Stimulated activated CD8-positive, alpha-beta memory T cell treated with anti-CD3 and anti-CD28 coated beads, Interleukin-15, amount 100 ng/mL, for 1 hour (primary cell): ENCODE results near the gene ZNF76.

Source experiments
- DNase-seq: peaks from one replicate; pipeline ENCODE4 v3.0.0-alpha.2; 2020; ENCODE audit warnings: low read depth

Gene ZNF76

DNA sequence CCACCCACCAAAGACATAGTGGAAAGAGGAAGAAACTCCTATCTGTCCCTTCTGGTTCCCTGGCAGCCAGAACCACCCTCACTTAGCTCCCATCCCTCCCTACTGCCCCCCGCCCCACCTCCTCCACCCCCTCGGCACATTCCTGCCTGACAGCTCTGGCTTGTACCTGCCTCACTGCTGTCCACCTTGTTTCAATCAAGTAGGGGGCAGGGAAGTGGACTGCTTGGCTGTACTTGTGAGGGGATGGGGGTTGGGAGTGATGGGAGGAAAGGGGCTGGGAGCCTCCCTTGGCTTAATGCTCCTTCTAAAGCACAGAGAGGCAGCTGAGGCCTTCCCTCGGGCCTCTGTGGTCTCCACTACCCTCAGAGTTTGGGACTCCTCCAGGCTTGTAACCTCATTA, 22.1 kb upstream of the ZNF76 start:
- DNase-seq = no peak

DNA sequence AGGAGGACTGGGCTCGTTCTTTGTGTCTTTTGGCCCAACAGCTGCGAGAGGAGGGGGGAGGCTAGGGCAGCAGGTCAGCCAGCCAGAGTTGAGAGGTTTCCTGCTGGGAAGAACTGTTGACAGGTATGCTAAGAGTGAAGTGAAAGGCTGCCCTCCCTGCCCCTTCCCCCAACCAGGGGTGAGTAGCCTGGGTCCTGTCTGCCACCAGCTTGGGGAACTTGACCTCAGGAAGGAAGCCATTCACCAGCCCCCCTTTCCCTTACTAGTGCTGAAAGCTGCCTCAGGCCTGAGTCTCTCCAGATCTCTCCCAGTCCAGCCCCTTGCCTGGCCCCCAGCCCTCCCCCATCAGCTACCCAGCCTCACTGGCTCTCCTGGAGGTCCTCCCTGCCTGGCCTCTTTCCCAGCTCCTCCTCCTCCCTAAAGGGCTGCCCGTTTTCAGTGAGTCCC, 20.7 kb upstream of the ZNF76 start:
- DNase-seq = no peak

DNA sequence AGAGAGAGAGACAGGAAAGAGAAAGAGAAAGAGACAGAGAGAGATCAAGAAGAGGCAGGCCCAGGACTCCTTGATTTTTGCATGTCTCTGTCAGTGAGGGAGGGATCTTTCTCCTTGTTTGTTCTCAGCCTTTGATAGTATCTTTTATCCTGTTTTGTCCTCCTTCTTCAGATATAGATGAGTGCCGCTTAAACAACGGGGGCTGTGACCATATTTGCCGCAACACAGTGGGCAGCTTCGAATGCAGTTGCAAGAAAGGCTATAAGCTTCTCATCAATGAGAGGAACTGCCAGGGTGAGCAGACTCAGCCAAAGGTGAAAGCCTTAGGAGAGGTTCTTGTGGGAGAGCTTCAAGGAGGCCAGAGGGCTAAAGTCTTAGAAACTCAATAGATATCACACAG, 20.0 kb upstream of the ZNF76 start:
- DNase-seq = no peak

DNA sequence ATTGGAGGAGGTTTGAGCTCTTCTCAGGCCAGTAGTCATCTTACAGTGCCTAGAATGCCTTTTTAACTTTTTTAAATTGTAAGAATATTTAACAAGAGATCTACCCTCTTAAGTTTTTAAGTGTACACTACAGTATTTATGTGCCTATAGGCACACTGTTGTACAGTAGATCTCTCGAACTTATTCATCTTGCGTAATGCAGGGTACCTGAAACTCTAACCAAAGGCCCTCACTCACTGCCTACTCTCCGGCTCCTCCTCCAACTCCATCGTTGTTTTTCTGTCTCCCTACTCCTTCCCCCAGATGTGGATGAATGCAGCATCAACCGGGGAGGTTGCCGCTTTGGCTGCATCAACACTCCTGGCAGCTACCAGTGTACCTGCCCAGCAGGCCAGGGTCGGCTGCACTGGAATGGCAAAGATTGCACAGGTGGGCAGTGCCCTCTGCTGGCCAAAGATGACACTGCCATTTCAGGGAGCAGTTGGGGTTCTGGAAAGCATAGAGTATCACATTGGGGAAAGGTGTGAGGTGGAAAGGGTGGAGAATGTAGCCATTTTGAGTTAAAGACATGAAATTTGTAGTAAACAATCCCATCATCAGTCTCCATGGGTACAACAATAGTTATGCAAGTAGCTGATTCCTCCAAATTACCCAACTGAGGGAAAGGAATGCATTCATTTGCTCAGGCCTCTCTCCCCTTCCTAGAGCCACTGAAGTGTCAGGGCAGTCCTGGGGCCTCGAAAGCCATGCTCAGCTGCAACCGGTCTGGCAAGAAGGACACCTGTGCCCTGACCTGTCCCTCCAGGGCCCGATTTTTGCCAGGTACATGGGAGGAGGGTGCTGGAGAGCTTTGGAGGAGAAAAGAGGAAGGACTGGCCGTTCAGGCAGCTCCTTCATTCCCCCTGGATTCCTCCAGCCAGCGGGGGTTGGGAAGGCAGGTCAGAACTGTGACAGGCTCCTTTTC, 18.4 kb upstream of the ZNF76 start:
- peak; percentile 72 for DNase-seq

DNA sequence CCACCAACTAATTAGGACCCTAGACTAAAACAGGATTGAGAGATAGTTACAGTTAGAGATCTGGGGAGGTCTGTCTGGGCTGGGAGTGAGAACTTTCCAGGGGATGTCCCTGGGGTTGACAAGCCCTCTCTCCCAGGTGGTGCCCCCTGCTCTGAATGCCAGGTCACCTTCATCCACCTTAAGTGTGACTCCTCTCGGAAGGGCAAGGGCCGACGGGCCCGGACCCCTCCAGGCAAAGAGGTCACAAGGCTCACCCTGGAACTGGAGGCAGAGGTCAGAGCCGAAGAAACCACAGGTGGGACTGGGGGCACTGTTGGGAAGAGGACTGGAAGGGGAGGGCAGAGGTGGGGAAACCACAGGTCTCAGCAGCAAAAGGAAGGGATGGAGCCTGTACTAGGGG, 17.0 kb upstream of the ZNF76 start:
- no peak for DNase-seq

DNA sequence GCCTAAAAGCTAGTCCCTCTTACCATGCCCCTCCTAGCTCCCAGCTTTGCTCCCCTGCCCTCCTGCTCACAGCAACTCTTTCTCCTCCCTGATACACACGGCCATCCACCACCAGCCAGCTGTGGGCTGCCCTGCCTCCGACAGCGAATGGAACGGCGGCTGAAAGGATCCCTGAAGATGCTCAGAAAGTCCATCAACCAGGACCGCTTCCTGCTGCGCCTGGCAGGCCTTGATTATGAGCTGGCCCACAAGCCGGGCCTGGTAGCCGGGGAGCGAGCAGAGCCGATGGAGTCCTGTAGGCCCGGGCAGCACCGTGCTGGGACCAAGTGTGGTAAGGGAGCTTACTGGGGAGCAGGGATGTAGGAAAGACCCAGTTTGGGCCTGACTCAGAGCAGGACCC, 16.6 kb upstream of the ZNF76 start:
- no peak for DNase-seq

DNA sequence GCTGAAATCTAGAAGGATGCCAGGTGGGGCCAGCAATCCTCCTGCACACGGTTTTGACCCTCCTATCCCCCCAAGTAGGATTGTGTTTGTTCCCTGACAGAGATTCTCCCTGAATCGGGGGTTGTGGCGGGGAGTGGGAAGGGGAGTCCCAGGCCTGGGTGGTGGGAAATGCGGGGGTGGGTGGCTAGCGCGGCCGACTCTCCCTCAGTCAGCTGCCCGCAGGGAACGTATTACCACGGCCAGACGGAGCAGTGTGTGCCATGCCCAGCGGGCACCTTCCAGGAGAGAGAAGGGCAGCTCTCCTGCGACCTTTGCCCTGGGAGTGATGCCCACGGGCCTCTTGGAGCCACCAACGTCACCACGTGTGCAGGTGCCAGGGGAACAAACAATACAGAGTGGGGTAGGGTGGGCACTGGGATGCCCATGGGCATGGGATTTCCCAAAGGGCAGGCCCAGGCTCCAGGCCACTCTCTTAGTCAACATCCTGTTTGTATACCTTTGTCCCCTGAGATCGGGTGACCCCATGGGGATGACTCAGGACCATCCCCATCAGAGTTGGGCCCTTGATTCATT, 16.1 kb upstream of the ZNF76 start:
- DNase-seq = no peak

DNA sequence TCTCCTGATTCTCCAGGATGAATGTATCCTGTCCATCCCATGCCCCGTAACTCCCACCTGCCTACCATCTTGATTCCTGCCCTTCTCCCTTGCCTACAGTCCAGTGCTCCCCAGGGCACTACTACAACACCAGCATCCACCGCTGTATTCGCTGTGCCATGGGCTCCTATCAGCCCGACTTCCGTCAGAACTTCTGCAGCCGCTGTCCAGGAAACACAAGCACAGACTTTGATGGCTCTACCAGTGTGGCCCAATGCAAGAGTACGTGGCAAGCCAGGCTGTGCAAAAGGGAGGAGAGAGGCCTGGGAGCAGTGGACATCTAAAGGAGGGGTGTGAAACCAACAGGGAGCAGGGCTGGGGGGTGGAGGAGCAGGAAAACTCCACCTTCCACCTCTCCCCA, 15.0 kb upstream of the ZNF76 start:
- DNase-seq = no peak

DNA sequence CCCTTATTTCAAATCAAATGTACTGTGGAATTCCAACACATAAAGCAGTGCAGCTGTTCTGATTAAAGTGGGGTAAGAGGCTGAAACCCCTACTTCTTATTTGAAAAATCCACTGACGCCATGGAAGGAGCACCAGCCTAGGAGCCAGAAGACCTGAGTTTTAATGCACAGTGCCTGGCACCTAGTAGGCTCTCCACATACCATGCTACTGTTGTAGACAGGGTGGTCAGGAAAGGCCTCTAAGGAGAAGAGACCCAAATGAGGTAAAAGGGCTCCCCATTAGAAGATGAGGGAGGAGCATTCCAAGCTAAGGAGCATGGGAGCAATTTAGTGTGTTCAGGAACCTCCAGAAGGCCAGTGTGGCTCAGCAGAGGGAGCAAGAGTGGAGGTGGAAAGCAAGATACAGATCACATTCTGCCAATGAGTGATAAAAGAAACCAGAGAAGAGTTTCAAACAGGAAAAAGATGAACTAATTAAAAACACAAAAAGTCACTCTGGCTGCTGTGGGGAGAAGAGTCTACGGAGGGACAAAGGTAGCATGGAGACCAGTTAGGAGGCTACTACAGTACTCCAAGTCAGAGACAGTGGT, 11.8 kb upstream of the ZNF76 start:
- DNase-seq = no peak

DNA sequence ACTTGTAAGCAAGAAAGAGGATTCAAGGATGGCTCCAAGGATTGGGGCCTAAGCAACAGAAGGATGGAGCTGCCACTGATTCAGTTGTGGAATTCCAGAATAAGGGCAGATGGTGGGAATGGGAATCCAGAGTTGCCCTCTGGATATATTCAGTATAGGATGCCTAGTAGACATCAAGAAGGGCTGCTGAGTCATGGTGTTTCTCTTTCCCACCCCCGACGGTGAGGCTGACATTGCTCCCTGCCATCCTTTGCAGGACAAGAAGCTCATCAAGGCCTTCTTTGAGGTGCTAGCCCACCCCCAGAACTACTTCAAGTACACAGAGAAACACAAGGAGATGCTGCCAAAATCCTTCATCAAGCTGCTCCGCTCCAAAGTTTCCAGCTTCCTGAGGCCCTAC, 11.2 kb upstream of the ZNF76 start:
- DNase-seq = no peak

DNA sequence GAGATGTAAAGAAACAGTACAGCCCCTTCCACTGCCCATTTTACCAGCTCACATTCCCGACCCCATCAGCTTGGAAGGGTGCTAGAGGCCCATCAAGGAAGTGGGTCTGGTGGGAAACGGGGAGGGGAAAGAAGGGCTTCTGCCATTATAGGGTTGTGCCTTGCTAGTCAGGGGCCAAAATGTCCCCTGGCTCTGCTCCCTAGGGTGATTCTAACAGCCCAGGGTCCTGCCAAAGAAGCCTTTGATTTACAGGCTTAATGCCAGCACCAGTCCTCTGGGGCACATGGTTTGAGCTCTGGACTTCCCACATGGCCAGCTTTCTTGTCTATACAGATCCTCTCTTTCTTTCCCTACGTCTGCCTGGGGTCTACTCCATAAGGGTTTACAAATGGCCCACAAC, 10.6 kb upstream of the ZNF76 start:
- no peak for DNase-seq

DNA sequence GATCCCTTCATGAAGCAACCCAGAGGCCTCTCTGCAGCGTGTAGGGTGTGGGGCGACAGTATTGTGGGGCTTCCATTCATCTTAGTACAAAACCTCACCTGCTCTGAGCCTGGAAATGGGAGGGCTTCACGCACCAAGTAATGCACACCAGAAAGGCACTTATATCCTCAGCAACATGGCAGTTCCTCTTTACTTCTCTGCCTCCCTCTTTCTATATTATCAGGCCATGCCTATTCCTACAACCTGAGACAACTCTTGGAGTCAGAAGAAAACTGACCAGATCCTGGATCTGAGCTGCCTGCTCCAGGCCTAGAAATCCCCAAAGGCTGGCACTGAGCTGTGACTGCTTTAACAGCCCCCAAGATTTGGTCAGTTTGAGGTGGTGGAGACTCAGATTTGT, 7.6 kb upstream of the ZNF76 start:
- no peak for DNase-seq

DNA sequence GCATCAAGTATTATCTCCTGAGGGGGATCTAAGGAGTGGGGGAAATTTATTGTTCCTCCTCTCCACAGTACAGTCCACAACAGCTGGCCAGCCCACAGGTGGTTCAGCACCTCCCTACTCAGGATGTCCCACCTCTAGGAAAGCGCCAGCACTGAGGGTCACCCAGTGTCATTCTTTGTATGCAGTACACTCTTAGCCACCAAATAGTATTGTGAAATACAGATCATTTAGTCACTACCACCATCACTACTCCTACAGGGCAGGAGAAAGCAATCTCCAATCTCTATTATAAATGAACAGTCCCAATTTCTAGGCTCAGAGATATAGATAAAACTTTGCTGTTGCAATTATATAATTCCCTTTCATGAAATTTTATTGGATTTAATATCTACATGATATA, 6.3 kb upstream of the ZNF76 start:
- no peak for DNase-seq

DNA sequence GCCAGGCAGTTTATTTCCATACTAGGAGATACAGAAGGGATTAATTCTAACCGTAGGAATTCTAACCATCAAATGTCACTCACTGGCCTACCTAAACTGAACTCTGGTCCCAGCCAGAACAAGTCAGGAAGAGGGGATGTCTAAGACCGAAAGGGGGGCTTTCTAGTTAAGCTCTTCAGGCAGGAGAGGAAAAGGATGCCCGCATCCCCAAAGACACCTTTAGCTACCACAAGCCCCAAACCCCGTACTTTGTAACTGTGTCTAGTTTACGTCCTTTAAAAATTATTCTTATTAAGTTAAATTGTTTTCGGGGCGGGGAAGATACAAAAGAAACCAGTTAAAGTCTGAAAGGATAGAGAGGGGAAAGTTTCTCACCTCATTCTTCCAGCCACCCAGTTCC, 1.2 kb upstream of the ZNF76 start:
- no peak for DNase-seq

DNA sequence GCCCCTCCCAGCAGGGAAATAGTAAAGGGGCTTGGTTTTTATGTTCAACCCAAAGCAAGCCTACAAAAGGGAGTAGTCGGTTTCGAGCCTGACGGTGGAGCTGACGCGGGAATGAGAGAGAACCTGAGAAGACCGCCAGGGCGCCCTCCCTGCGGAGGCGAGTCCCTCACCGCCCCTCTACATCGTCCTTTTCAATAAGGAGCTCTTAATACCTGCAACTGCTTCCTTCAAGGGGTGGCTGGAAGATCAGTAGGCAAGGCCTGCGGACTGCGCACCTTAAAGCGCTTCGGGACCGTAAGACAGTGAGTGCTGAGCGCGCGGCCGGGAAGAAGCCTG, 709 bp upstream of the ZNF76 start:
- DNase-seq = peak; percentile 24

DNA sequence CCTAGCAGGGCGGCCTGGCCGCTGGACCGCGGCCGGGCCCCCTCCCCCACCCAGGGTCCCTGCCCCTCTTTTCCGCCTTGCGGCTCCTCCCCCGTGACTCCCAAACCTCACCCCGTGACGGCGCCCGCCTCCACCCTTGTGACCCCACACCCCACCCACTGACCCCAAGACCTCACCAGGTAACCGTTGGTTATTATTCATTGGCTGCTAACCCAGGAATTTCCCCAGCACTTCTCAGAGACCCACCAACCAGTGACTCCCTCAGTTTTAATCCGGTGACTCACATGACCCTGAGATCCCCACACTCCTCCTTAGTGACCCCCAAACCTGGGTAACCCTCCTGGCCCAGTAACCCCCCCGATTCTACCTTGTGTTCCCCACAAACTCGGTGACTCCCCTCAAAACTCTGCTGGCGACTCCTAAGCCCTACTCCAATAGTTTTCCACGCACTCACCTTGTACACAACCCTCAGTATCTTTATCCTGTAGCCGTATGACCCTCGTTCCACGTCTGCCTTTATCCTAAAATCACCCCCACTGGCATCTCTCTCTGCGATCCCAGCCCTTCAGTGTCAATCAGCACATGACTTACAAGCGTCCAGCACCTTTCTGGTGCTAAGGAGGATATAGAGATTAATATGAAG, 534 bp downstream of the ZNF76 start:
- peak; percentile 57 for DNase-seq

DNA sequence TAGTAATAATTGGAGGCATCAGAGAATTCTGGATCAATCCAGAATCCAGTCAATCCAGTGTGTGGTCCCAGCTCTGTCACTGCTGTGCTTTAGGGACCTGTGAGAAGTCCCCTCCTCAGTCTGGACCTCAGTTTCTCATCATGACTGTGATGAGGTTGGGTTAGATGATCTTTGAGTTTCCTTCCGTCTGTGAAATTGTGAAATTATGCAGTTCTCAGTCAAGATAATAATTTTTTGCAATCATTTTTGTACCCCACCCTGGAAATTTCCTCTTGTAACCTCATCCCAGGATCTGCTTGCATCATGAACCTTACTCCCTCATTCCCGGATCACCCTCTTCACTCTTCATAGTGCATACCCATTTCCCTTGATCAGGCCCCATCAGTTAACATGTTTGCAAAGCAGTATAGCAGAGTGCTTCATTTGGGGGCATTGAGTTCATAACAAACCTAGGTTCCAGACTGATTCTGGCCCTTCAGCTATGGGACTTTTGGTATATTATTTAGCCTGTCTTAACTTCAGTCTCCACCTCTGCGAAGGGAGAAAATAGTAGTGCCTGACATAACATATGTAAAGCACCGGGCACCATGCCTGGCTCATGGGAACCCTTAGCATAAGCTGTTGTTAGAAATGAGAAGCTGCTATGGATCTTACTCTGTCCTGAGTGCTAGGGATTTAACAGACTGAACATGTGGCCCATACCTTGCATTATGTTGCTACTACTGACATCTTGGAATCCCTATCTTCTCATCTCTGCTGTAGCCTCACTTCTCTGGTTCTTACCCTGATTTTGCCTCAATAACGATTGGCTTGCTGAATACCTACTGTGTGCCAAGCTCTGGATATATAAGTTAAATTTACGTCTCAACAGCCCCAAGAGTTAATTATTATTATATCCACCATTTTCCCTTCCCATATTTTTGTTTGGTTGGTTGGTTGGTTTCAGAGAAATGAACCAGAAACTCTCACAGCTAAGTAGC, 1.3 kb downstream of the ZNF76 start:
- DNase-seq = no peak

DNA sequence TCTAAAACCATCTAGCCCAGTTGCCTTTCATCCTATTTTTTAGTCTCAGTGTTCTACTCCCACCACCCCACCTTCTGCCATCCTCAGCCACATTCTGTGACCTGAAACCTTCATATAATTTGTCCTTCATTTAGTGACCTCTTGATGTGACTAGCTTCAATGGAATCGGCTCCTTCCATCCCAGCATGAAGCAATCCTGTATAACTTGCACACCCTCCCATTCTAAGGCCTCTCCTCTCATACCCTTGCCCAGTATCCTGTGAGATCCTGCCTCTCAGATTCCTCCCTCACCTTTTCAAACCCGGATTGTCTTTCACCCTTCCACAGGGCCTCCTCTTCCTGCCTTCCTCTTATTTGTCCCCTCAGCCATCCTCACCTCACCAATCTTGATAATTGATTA, 3.1 kb downstream of the ZNF76 start:
- no peak for DNase-seq

DNA sequence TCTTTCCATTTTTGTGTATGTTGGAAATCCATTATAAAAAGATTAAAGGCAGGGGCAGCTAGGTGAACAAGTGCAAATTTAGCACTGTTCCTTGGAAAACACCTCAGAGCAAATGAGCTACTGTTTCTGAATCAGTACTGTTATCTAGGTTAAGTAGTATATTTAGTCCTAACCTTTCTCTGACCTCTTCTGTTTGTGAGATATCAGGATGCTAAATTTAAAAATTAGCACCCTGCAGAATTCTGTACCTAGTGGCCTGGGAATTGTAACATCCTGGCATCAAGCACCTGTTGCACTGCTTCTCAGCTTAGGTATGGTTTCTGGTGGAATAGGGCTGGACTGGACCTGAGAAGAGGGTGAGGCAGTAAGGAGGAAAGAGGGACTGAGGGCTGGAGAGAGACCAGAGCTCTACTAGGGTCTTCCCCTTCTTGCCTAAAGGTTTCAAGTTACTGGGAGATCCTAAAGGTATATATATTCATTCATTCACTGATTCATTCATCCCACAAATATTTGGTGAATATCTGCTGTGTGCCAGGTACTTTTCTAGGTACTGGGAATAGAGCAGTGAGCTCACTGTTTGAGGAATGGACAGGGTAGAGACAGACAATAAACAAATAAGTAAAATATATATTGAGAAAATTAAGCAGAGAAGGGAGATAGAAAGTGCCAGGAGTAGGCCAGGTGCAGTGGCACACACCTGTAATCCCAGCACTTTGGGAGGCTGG, 5.2 kb downstream of the ZNF76 start:
- no peak for DNase-seq

DNA sequence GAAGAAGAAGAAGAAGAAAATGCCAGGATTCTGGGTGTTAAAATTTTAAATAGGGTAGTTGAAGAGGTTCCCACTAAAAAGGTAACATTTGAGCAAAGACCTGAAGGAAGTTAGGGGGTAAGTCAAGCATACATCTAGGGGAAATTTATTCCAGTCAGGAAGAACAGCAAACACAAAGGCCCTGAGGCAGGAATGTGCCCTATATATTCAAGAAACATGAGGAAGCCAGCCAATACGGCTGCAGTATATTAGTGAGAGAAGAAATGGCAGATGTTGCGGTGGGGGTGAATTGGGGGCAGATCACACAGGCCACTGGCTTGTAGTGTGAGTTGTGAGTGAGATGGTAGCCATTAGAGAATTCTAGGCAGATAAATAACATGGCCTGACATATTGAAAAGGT, 6.0 kb downstream of the ZNF76 start:
- no peak for DNase-seq

DNA sequence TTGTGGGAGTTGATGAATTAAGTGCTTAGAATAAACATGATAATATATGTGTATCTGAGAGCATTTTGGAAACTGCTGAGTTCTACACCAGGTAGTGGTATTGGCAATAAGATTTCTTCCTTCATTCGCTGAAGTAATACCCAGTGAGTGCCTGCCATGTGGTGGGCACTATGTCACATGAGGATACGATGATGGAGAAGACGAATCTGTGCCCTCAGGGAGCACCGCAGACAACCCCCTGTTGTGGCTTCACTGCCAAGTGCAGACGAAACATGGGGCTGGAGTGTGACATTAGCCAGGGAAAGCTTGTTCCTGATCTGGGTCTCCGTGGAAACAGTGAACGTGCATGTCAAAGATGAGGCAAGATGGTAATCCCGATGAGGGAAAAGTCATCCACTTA, 7.9 kb downstream of the ZNF76 start:
- DNase-seq = no peak
